Right lobe of liver (tissue), 4 donors: ENCODE results near the gene PAK4.

ENCODE experiments used
- CTCF ChIP-seq, 4 donors: fragments of 200-600 bp in 3 of 4; fragments of 450-650 bp in 1 of 4; IDR thresholded peaks; one replicate each; pipeline versions ENCODE4 v1.5.1 to v1.8.0; 2016 to 2022; ENCODE audit warnings: antibody characterized with exemption in 4 of 4, mild to moderate bottlenecking in 2 of 4
- POLR2A ChIP-seq: fragments of 450-650 bp; IDR thresholded peaks from one replicate; pipeline ENCODE4 v1.6.1; 2017; ENCODE audit warnings: antibody characterized with exemption, mild to moderate bottlenecking
- donor health status: DM: no; HTN: no; CAD: no.
- donor health status: DM: no; HTN: no; CAD: no.
- donor health status: DM: no; HTN: yes; CAD: no.

GRCh38 chr19:39202998-39203355, 77.4 kb downstream of the PAK4 start:
- TF ChIP-seq CTCF (IDR thresholded peaks at IDR 0.05) (no peak), POLR2A (no peak)
